Keratinocyte (primary cell): ENCODE results near the gene ORC2.

Experiments used
- EZH2 ChIP-seq: IDR thresholded peaks from one replicate; pipeline ENCODE4 v1.6.1; 2012; ENCODE audit warnings: inconsistent platforms, mild to moderate bottlenecking, low read length, moderate library complexity
- TF ChIP-seq, protein P1 (sequence below), 3 experiments: IDR thresholded peaks in 1 of 3; conservative IDR thresholded peaks in 1 of 3; optimal IDR thresholded peaks in 1 of 3; 2 replicates in 2 of 3; 3 replicates in 1 of 3; pipeline versions ENCODE3 to v1.5.1; 2011; ENCODE audit warnings: low read length in 3 of 3, mild to moderate bottlenecking in 3 of 3, moderate library complexity in 2 of 3, control low read depth in 1 of 3, inconsistent platforms in 1 of 3; ENCODE audit not compliant: insufficient read depth in 2 of 3; ENCODE audit errors: extremely low read depth in 1 of 3

DNA sequence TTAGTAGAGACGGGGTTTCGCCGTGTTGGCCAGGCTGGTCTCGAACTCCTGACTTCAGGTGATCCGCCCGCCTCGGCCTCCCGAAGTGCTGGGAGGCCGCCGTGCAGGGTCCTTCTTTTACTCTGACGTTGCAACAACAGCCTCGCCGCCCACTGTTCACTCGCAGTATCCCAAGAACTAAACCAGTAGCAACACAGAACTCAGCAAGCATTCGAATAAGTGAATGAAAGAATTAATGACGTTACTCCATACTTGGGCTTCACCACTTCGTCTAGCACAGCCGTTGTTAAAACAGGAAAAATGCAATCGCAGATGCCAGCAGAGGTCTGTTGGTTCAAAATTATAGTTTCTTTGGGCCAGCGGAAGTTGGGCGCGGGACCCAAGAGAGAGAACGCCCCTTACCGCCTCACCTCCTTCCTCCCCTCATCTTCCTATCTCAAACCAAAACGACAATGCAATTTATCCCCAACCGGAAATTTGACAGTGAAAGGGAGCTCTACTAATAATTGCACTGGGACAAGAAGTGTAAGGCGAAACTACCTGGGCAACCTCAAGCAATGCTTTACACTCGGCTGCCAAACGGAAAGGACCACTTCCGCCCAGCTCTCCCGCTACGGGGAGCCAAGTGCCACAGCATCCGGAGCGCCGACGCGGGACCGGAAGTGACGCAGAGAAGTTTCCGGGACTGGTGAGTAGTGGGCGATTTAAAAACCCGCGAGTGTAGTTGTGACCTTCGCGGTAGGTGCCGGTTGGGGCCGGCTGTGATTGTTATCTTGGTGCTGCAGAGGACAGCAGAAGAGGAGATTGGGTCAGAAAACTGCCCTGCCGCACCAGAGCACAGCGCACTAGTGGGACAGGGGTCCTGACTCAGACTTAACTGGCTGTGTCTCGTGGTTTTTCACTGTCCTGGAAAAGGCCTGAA is 74.5 kb downstream of the ORC2 start, which contains the start of the genes NIF3L1 and PPIL3:
- TF ChIP-seq, protein P1, sequence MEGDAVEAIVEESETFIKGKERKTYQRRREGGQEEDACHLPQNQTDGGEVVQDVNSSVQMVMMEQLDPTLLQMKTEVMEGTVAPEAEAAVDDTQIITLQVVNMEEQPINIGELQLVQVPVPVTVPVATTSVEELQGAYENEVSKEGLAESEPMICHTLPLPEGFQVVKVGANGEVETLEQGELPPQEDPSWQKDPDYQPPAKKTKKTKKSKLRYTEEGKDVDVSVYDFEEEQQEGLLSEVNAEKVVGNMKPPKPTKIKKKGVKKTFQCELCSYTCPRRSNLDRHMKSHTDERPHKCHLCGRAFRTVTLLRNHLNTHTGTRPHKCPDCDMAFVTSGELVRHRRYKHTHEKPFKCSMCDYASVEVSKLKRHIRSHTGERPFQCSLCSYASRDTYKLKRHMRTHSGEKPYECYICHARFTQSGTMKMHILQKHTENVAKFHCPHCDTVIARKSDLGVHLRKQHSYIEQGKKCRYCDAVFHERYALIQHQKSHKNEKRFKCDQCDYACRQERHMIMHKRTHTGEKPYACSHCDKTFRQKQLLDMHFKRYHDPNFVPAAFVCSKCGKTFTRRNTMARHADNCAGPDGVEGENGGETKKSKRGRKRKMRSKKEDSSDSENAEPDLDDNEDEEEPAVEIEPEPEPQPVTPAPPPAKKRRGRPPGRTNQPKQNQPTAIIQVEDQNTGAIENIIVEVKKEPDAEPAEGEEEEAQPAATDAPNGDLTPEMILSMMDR (optimal IDR thresholded peaks at IDR 0.05 in 1 of 3, IDR thresholded peaks at IDR 0.05 in 1 of 3, conservative IDR thresholded peaks at IDR 0.05 in 1 of 3; ENCODE audit: extremely low read depth in 1 of 3, insufficient read depth in 2 of 3, low read length in 3 of 3), result no peak
- TF ChIP-seq EZH2, result no peak
